Tibial nerve (tissue), 4 donors: ENCODE data around the gene LAMTOR5.

Source experiments
- EP300 ChIP-seq, 2 donors: sonication (generic); formaldehyde crosslinking; IDR thresholded peaks; one replicate each; pipeline ENCODE4 v1.6.1; 2017; ENCODE audit warnings: antibody characterized with exemption in 2 of 2, mild to moderate bottlenecking in 1 of 2
- TF ChIP-seq, protein P1 (sequence below), 5 experiments: fragments of 200-600 bp in 3 of 5; fragments of 450-650 bp in 2 of 5; sonication (generic) in 3 of 5; IDR thresholded peaks; one replicate each; pipeline ENCODE4 v1.5.1; 2016 to 2019; ENCODE audit warnings: antibody characterized with exemption in 5 of 5, mild to moderate bottlenecking in 3 of 5, moderate library complexity in 2 of 5

DNA sequence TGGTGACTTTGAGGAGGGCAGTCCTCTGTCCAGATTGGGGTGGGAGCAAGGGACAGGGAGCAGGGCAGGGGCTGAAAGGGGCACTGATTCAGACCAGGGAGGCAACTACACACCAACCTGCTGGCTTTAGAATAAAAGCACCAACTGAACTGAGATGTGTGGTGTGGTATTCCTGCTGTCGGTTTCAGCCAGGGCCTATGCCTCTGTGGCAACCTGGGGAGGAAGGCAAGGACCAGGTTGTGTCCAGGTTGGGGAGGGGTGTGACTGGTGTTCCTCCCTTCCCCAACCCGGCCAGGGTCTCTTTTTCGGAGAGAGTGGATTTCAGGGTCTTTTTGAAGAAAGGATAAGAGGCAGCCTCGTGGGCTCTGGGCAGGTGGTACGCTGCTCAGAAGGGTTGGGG, 49.7 kb upstream of the LAMTOR5 start:
- TF ChIP-seq, protein P1, sequence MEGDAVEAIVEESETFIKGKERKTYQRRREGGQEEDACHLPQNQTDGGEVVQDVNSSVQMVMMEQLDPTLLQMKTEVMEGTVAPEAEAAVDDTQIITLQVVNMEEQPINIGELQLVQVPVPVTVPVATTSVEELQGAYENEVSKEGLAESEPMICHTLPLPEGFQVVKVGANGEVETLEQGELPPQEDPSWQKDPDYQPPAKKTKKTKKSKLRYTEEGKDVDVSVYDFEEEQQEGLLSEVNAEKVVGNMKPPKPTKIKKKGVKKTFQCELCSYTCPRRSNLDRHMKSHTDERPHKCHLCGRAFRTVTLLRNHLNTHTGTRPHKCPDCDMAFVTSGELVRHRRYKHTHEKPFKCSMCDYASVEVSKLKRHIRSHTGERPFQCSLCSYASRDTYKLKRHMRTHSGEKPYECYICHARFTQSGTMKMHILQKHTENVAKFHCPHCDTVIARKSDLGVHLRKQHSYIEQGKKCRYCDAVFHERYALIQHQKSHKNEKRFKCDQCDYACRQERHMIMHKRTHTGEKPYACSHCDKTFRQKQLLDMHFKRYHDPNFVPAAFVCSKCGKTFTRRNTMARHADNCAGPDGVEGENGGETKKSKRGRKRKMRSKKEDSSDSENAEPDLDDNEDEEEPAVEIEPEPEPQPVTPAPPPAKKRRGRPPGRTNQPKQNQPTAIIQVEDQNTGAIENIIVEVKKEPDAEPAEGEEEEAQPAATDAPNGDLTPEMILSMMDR (IDR thresholded peaks at IDR 0.05): no peak
- TF ChIP-seq EP300 (IDR thresholded peaks at IDR 0.05): no peak
